OCI-LY7 (cell line): ENCODE data around the gene NSG1. TPM values are rescaled to one million over a fixed set of nuclear protein-coding genes. Genes with fewer than 3 reads are reported as not detected.

Experiments used
- total RNA-seq, 2 experiments: library from RNA; depleted of rRNA in 1 of 2; stranded (reverse); fragments of >200 nt in 1 of 2; shearing (Covaris generic) in 1 of 2; gene quantifications; 2 replicates each; pipeline ENCODE4 v1.2.3, GENCODE V29; 2014 to 2022

The NSG1 gene
- total RNA-seq, 2 experiments from 2014 or later = 35.5 to 38.8 TPM

Other genes starting within 250 kb of the NSG1 start
- gene OTOP1, start 160.2 kb upstream of the NSG1 start, total RNA-seq (2014; rRNA removed; shearing (Covaris generic)) = not detected in 2 replicates
- not detected in 2 replicates for gene OTOP1, start 160.2 kb upstream of the NSG1 start, total RNA-seq (2022)
- gene TMEM128, start 138.9 kb upstream of the NSG1 start, total RNA-seq (2014; rRNA removed; shearing (Covaris generic)) = 11.2 and 13.9 TPM in 2 replicates
- gene TMEM128, start 138.9 kb upstream of the NSG1 start, total RNA-seq (2022) = 17.8 and 20.6 TPM in 2 replicates
- 58.8 and 86.8 TPM in 2 replicates for gene LYAR, start 96.9 kb upstream of the NSG1 start, total RNA-seq (2014; rRNA removed; shearing (Covaris generic))
- gene LYAR, start 96.9 kb upstream of the NSG1 start, total RNA-seq (2022) = 55.0 and 58.5 TPM in 2 replicates
- 6.5 and 9.9 TPM in 2 replicates for gene ZBTB49, start 96.9 kb upstream of the NSG1 start, total RNA-seq (2014; rRNA removed; shearing (Covaris generic))
- gene ZBTB49, start 96.9 kb upstream of the NSG1 start, total RNA-seq (2022) = 8.7 and 12.8 TPM in 2 replicates
- gene STX18, start 154.9 kb downstream of the NSG1 start, total RNA-seq (2014; rRNA removed; shearing (Covaris generic)) = 27.5 and 30.6 TPM in 2 replicates
- 35.2 and 36.1 TPM in 2 replicates for gene STX18, start 154.9 kb downstream of the NSG1 start, total RNA-seq (2022)